GM18507 (cell line): Measurements from ENCODE around the gene STK32A.

ENCODE experiments used
- DNase-seq: peaks from one replicate; pipeline ENCODE4 v3.0.0; 2011; ENCODE audit warnings: low read depth; ENCODE audit not compliant: insufficient read length; ENCODE audit errors: extremely low spot score
- FAIRE-seq: peaks from 2 replicates; lab custom pipeline; 2011; peaks lifted over from hg19 to GRCh38; lab: Jason Lieb, UNC

The STK32A gene

DNA sequence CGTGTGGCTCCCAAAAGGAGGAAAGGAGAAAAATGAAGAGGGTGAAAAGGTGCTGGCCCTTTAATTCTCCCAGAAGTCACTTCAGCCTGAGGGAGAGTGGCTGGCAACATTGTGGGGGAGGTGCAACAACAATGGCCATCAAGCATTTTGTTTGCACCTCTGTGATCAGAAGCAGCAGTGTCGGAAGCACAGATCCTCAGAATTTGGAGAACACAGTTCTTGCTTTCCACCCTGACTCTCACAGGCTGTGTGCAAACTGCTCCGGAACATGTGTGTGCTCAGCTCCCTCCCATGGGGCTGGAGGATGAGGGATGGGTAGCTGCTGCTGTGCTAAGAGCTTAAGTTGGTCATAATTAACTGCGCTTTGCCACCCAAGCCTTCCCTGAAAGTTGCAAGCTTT, 147.9 kb downstream of the STK32A start:
- no peak for DNase-seq
- FAIRE-seq, result no peak

GRCh38 chr5:147384346-147385193, 149.7 kb downstream of the STK32A start:
- no peak for FAIRE-seq

GRCh38 chr5:147387109-147387508, 152.3 kb downstream of the STK32A start:
- no peak for FAIRE-seq
- DNase-seq, result no peak

More at GRCh38 chr5:147384346-147385193, 149.7 kb downstream of the STK32A start:
- DNase-seq, result no peak

DNA sequence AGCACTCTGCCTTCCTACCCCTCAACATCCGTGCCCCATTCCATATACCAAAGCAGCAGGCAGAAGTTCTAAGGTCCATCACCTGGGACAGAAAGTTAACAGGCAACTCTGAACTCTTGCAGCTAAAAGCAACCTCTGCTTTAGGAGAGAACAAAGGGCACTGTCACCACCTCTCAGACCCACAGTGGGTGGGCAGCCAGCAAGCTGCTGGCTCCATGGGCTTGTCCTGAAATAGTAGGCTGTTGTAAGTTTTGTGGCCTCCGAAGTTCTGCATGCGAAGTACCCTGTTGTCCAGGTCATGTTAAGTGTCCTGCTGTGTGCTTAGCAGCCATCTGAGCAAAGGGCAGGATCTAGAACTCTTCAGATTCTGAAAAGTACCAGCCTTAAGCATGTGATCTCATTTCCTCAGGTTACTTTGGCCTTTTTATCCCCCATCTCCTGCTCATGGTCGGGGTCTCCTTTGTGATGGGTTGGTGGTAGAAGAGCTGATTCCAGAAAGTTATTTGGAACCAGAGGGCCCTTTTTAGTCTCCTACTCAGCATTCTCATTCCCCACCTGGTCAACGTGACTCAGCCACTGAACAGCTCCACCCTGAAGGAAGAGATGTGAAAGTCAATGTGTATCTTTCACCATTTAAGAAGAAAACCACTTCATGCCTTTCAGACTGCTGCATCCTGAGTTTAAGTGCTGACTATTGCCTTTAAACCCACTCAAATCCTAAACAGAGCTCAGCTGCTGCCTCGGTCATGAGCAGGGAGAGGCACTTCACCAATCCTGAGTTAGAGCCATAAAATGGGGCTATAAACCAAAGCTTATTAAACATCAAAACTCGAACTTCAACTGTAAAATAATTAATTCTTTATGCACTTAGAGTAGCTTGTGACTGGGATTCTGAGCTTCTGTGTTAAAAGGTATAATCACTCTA, 153.6 kb downstream of the STK32A start:
- DNase-seq, result no peak

GRCh38 chr5:147390654-147391225, 155.9 kb downstream of the STK32A start:
- DNase-seq (no peak), FAIRE-seq (no peak)

More for the DNA sequence above, 153.6 kb downstream of the STK32A start:
- FAIRE-seq, result no peak

DNA sequence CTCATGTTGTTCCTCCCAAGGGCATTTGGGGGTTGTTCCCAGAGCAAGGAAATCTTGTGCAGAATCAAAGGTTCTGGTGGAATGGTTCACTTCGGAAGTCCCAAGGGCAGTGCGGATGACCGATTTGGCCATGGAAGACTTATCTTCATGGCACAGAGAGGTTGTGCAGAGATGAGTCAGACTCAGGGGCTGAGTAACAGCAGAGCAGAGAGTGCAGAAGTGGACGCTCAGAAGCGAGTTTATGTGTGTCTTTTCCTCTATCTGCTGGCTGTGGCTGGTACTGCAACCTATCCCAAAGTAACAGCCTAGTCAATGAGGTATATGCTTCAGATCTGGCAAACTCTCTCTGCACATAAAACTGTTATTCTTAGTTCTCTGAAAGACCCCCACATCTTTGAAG, 157.0 kb downstream of the STK32A start:
- DNase-seq, result no peak
- FAIRE-seq, result no peak

- FAIRE-seq, result no peak
- DNase-seq, result no peak
These were observed 159.2 kb downstream of the STK32A start for GRCh38 chr5:147393874-147394672.

GRCh38 chr5:147396070-147396823, 161.4 kb downstream of the STK32A start:
- FAIRE-seq, result no peak
- DNase-seq, result no peak

GRCh38 chr5:147397616-147398015, 162.8 kb downstream of the STK32A start:
- no peak for FAIRE-seq

GRCh38 chr5:147398860-147399259, 164.0 kb downstream of the STK32A start:
- no peak for DNase-seq
- FAIRE-seq, result no peak

More at GRCh38 chr5:147397616-147398015, 162.8 kb downstream of the STK32A start:
- DNase-seq, result no peak

GRCh38 chr5:147400126-147400809, 165.4 kb downstream of the STK32A start:
- FAIRE-seq (no peak), DNase-seq (no peak)

- DNase-seq (no peak), FAIRE-seq (no peak)
These were observed 166.1 kb downstream of the STK32A start for GRCh38 chr5:147400881-147401280.

GRCh38 chr5:147403651-147404640, 169.1 kb downstream of the STK32A start:
- DNase-seq, result peak; percentile 44
- FAIRE-seq, result peak; percentile 90

DNA sequence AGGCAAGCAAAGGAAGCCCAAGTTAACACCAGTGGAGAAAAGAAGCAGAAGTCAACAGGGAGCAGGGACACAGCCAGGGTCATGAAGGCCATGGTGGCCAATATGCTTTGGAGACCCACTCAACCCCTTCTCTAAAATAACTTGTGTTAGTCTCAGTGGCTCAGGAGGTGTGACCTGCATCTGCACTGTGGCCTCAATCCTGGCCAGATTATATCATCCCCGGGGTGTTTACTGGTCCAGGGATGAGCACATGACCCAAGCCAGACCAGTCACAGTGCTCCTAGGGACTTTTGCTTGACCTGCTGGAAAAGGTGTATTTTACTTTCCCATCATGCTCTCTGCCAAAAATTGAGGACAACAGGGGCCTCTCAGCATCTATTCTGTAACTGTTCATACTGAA, 169.9 kb downstream of the STK32A start:
- DNase-seq, result no peak
- peak; percentile 33 for FAIRE-seq

GRCh38 chr5:147406636-147407035, 171.8 kb downstream of the STK32A start:
- DNase-seq (no peak), FAIRE-seq (no peak)

DNA sequence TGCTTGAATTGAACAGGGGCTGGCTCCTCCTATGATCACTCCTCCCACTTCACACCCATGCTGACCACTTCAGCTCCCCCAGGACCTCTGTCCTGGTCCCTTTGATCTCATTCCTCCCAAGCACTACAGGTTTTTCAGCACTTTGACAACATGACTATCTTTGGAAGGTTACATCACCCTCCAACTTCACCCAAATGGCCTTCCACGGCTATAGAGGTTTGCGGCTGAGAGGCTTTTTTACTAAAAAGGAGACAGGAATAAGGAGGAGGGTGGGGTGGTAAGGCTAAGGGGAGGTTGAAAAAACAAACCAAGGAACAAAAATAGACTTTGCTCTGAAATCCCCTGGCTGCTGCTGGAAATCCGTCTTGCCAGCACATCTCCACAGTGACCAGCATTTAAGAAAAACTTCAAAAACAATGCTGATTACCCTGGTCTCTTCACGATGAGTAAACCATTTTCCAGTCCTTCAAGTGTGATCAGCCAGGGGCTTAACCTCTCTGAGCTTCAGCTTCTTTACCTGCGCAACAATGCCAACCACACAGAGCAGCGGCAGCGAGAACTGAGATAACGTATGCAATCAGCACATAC, 172.4 kb downstream of the STK32A start:
- DNase-seq (no peak), FAIRE-seq (no peak)
